GM18526 (cell line): ENCODE results near the gene THPO.

ENCODE experiments used
- POLR2A ChIP-seq: IDR thresholded peaks from 3 replicates; pipeline ENCODE4 v1.6.1; 2011; ENCODE audit not compliant: insufficient read length; ENCODE audit errors: extremely low read depth

Gene THPO

GRCh38 chr3:184388164-184388935 lies 10.3 kb upstream of the THPO start:
- TF ChIP-seq POLR2A: no peak

- no peak for TF ChIP-seq POLR2A
Observed at GRCh38 chr3:184387174-184387714, 9.2 kb upstream of the THPO start.

GRCh38 chr3:184386047-184386806 lies 8.2 kb upstream of the THPO start:
- TF ChIP-seq POLR2A: no peak

- no peak for TF ChIP-seq POLR2A
Observed at GRCh38 chr3:184384856-184385422, 6.9 kb upstream of the THPO start.

GRCh38 chr3:184384342-184384741 lies 6.3 kb upstream of the THPO start:
- no peak for TF ChIP-seq POLR2A

- no peak for TF ChIP-seq POLR2A
Observed at GRCh38 chr3:184383033-184383740, 5.2 kb upstream of the THPO start.

GRCh38 chr3:184382326-184383032 lies 4.5 kb upstream of the THPO start:
- no peak for TF ChIP-seq POLR2A

GRCh38 chr3:184381261-184382224 lies 3.5 kb upstream of the THPO start:
- no peak for TF ChIP-seq POLR2A

GRCh38 chr3:184380627-184381260 lies 2.7 kb upstream of the THPO start:
- no peak for TF ChIP-seq POLR2A

GRCh38 chr3:184380185-184380626 lies 2.2 kb upstream of the THPO start:
- TF ChIP-seq POLR2A: no peak

GRCh38 chr3:184379358-184380184 lies 1.6 kb upstream of the THPO start, which contains the start of gene CHRD:
Gene CHRD, plus strand, starts transcription at chr3:184380054. Its CDS starts 265 bp downstream, at chr3:184380319.
- TF ChIP-seq POLR2A: no peak
